SHP77 (cell line): ENCODE measurements around the gene APBA2.

ENCODE experiments used
- DNase-seq, 2 experiments: peaks; one replicate each; lab custom pipeline; 2025; lab: John Stamatoyannopoulos, UW

APBA2 gene

DNA sequence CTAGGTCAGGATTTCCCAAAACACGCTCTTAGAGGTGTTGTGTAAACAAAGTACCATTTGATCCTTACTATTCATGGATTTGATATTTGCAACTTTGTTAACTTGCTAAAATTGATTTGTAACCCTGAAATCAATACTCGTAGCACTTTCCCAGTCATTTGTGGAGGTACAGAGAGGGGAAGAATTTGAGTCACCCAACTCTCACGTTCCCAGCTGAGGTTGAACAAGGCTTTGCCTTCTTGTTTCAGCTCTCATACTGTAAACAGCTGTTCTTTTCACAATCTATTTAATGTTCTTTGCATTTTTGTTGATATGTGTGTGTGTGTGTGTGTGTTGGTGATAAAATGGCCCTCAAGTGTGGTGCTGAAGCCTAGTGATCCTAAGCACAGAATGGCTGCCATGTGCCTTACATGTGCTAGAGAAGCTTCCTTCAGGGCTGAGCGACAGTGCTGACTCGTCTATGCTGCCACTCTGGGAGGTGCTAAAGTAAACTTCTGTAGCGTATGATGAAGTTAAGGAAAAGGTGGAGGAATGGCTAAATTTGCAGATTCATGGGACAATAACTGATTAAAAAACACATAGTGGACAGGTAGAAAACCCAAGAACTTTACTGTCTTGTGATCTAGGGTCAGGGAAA, 173.2 kb downstream of the APBA2 start:
- no peak for DNase-seq

DNA sequence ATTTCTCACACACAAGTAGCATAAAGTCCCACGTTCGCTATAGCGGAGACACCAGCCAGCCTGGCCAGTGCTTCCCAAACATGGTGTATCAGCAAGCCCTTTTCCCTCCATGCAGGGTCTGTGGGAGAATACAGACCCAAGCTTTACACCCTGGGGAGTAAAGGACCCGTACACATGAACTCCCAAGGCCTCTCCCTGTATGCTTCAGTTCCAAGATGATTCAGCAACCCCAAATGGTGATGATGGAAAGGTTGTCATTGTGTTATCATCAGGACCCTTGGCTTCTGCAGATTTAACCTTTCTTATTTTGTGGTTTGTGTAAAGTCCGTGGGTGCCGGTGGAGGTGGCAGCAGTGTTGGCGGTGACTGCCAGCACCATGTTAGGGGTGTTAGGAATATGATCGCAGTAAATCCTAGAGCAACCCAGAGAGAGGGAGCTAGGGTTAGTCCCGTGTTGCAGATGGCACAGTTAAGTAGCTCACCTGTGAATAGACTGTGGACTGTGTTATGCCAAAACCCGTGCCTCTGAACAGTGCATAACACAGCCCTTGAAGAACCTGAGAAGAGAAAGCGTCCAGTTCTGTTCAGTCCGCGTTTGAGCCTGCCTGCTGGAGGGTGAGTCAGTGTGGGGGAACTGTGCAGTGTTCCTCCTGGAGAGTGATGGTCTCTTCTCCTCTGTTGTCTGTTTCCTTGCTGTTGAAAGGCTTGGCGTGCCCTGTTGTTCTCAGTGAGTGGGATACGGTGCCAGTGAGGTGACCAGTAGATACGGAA, 174.3 kb downstream of the APBA2 start:
- no peak for DNase-seq

DNA sequence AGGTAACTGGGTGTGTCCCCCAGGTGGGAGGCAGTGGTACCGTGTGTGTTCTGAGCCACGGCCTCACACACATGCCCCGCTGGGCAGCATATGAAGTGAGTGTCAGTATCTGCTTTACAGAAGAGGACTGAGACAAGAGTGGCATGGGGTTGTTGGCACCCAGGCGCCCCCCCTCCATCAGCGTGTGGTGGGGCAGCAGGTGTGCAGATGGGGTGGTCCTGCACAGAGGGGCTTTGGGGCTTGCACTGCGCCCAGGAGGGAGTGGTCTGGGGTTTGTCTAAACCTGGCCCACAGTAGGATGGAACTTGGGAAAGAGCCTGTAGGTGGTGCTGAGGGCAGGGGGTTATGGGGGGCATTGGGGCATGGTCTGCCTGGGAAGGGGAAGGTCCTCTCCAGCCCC, 176.0 kb downstream of the APBA2 start:
- DNase-seq, result no peak

DNA sequence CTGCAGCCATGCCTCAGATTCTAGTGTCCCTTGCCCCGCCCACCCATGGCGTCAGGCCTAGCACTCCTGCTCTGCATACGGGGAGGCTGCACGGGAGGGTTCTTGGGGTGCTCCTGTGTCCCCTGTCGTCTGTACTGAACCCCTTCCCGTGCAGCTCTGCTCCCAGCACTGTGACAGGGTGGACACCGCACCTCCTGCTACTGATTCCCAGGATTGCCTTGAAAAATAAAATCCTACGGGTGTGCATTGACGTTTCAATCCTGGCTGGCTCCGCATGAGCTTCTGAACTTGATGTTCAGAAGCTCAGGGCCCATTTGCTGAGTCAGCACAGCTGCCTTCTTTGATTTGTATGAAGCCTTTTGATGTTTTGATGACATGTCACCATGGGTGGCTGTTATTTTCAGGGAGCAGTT, 176.4 kb downstream of the APBA2 start:
- no peak for DNase-seq

DNA sequence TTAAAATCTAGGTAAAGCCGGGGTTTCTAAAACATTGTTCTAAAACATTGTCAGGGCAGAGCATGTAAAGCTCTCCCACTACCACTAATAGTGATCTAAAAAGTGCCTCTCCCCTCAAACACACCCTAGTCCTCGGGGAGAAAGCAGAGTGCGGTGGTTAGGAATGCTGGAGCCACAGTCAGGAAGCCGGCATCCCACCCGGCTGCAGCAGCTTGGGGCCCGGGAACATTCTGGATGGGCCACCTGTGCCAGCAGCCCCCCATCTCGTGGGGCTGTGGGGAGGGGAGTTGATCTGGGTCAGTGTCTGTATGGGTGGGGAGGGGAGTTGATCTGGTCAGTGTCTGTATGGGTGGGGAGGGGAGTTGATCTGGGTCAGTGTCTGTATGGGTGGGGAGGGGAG, 176.9 kb downstream of the APBA2 start:
- no peak for DNase-seq

DNA sequence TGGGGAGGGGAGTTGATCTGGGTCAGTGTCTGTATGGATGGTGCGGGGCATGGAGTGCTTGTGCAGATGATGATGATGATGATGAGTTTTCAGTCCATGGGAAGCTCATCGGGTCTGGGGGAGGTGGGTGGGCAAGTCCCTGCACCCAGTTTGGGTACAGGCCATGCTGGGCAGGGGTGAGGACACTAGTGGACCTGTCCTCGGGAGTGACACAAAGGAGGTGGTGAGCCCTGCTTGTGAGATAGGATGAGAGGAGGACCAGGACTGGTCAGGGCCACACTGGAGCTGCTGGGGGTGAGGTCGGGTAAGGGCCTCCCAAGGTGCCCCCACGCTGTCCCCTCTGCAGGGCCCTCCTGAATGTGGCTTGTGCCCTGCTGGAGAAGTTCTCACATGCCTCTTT, 177.9 kb downstream of the APBA2 start:
- no peak for DNase-seq

DNA sequence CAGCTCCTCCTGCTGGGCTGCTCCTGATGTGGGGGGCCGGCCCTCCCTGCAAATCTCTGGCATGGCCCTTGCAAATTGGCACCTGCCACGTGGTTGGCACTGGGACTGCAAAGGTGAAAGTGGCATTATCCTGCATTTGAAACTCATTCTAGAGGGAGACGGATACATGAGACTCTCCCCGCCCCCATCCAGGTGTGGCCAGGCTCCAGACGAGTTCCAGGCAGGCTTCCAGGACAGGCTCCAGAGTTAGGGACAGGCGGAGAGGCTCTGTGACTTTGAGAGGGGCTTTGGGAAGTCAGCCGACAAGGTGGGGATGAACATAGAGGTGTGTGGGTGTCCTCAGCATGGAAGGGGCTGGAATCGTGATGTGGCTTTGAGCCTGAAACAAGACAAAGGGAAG, 178.5 kb downstream of the APBA2 start:
- DNase-seq, result no peak

DNA sequence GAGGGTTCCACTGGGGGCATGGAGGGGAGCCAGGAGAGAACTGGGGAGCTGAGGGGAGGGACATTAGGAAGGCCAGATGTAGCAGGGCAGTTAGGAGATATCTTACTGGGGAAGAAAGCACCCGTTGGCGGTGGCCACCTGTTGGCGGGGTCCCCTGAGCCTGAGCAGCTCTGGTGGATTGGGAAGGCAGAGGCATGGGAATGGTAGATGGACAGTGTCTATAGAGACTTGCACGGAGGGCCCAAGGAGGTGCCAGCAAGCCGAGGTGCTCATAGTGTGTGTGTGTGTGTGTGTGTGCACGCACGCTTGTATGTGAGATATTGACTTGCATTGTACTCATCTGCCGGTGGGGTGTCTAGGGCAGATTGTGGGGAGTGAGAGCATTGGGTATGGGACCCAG, 179.0 kb downstream of the APBA2 start:
- no peak for DNase-seq

DNA sequence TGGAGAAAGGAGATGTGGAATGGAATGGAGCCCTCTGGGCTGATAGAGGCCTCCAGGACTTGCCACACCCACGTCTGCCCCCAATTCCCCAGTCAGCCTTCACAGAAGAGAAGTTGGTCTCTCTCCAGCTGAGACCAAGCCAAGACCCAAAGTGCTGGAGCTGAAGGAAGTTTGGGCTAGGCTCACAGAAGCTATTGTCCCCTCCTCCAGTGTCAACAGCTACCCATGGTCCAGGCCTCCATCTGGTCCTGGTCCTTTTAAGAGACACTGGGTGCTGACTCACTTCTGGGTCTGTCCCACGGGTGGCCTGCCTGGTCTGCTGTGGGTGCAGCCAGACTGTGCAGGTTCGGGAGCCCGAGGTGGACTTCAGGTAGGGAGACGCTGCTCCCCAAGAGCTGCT, 179.8 kb downstream of the APBA2 start:
- DNase-seq, result no peak

DNA sequence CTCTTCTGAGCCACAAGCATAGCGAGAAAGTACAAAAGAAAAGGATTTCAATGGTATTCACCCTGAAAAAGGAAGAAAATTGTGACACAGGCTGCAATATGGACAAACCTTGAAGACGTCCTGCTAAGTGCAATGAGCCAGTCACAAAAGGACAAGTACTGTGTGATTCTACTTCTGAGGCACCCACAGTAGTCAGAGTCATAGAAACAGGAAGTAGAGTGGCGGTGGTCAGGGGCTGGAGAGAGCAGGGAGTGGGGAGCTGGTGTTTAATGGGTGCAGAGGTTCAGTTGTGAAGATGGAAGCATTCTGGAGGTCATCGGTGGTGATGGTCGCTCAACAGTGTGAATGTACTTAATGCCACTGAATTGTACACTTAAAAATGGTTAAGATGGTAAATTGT, 180.5 kb downstream of the APBA2 start:
- DNase-seq, result no peak

DNA sequence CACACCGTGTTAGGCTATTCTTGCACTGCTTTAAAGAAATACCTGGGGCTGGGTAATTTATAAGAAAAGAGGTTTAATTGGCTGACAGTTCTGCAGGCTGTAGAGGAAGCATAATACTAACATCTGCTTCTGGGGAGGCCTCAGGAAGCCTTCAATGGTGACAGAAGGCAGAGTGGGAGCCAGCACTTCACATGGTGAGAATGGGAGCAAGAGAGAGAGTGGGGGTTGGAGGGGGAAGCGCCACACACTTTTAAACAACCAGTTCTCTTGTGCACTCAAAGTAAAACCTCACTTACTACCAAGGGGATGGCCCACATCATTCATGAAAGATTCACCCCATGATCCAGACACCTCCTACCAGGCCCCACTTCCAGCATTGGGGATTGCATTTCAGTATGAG, 181.1 kb downstream of the APBA2 start:
- no peak for DNase-seq

DNA sequence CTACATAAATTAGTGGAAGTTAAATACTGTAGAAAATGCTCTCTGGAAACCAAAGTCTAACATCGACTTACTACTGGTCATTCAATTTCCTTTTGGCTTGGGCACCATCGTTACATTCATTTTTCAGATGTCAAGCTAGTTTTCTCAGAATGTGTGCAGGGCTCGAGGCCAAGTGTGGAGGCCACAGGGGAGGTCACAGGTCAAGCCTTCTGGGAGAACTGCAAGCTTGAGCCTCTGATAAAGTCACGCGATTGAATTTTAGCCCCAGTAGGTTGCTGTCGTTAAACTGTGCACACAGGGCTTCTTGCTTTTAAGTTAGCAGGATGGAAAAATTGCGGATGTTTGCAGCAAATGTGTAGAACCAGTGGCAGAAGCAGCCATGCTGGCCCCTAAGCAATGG, 182.2 kb downstream of the APBA2 start:
- no peak for DNase-seq

DNA sequence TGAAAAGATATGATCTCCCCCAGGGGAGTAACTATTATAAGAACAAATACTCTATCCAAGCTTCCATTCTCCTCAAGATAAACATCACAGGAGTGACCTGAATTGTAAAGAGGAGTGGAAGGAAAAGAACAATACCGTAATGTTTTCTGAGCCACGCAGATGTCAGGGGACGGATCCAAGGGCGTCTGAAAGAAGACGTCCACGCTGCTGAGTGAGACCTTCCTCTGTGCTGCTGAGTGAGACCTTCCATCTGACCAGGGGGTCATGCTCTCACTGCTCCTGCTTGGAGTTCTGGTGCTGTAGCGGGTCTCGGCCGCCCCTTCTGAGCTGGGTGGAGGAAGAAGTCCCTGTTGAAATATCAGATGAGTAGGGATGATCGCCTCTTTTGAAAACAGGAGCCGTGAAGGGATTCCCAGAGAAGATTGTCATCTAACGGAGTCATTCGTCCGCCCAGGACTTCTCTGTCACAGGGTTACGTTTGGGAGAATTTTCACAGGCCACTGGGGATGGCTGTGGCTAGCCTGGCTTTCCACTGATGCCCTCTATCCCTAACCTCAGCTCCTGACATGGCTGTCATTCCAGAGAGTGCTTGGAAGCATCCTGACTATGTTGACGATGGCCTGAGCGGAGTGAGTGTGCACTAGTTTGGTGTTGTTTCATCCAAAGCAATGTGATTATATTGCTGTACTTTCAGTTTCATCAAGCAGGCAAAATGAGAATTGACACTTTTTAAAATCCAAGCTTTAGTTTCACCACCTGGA, 184.9 kb downstream of the APBA2 start:
- DNase-seq, result no peak

DNA sequence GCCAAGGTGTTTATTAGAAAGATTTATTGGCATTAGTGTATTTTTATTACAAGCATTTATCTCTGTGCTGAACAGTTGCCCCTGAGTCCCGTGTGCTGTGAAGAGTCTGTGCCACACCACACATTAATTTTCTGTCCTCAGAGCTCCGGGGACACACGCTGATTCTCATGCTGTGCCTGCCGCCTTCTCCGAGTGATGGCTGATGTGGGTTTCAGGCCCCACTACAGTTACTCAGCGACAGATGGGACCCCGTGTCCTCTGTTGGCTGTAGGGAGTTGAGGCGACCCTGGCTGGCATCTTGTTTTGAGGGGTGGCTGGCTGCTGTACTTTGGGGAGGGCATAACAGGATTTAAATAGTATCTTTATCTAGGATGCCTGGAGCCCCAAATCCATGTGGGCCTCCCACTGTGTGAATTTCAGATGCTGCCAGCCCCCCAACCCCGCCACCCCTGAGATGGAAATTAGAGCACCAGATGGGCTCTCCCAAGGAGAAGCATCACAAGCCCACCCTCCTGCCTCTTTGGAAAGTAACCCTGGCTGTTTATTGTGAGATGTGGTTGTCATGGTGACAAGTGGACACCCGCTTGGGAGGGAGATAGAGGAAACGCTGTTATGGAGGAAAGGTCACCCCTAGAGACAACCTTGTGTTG, 185.6 kb downstream of the APBA2 start:
- DNase-seq, result no peak

DNA sequence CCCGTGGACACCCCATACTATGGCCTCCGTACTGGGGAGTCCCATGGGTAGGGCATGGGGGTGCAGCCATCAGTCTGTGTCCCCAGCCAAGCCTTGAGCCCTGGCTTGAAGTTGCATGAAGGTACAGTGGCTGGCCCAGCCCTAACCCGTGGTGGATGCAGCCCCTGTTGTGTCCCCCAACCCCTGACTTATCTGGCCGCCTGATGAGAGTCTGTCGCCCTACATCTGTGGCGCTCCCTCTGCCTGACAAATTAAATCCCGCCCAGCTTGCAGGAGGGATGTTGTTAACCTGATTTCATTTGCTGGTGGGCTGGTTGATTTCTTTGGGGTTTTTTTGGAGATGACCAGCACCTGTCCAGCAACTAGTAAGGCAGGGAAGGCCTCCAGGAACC, 186.1 kb downstream of the APBA2 start:
- no peak for DNase-seq

DNA sequence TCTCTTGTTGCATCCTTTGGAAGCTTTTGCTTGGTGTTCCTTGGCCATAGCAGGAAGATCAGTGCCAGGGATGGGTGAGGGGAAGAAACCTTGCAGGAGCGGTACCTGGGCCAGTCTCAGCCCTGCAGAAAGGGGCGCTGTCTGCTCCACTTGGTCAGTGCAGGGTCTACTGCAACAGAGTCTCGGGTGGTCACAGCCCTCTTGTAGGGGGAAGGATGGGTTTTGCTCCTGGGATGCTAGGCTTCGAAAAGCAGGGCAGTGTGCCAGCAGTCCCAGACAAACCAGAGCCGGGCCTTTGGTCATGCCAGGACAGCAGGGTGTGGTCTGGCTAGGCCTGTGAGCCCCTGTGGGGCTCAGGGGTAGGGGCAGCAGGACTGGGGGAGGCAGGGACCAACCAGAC, 186.7 kb downstream of the APBA2 start:
- DNase-seq, result no peak

DNA sequence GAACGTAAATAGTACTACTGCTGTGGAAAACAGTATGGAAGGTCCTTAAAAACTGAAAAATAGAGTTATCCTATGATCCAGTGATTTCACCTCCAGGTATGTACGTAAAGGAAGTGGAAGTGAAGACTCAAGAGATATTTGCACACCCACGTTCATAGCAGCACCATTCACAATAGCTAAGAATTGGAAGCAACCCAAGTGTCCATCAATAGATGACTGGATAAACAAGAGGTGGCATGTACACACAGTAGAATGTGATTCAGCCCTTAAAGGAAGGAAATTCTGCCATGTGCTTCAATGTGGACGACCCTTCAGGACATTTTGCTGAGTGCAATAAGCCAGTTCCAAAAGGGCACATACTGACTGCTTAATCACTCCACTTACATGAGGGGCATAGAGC, 188.3 kb downstream of the APBA2 start:
- DNase-seq, result no peak

DNA sequence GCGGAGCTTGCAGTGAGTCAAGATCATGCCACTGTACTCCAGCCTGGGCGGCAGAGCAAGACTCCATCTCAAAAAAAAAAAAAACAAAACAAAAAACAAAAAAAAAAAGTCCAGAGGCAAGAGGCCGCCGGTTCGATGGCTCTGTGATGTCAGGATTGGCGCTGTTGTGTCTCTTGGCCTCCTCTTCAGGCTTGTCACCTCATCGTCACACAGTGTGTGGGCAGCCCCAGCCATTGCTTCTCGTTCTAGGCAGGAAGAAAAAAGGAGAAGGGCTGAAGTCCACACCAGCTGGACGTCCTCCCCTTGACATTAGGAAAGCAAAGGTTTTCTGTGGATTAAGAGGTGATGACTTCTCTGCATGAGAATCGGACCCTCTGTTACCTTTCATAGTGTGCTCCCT, 192.8 kb downstream of the APBA2 start:
- no peak for DNase-seq

DNA sequence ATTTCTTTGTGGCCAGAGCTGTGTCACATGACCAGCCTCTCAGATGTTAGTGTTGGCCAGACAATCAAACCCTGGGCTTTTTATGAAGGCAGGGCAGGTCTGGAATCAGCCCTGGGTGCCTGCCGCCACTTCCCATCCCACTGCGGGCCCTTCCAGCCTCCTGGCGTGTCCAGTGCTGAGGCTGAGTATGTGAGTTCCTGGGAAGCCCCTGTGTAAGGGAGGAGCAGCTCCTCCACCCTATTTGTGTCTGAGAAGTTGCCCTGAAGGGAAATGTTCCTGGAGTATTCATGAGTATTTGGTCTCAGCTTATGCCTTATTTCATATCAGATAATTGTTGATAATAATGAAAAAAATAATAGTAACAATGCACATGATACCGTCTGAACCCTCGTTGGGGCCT, 193.7 kb downstream of the APBA2 start:
- DNase-seq, result no peak

DNA sequence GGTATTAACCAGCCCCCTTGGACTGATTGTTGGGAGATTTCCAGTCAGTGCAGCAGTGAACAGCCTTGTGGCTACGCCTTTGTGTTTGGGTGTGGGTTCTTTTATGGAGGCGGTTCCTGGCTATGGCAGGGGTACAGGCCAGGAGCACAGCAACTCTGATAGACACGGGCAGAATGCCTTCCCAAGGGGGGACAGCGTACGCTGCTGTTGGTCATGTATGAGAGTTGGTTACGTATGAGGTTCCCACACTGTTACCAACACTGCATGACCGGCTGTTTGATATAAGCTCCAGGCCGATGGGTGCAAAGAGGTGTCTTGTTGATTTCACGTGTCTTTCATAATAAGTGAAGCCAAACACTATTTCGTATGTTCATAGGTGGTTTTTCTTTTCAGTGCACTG, 196.0 kb downstream of the APBA2 start:
- no peak for DNase-seq

DNA sequence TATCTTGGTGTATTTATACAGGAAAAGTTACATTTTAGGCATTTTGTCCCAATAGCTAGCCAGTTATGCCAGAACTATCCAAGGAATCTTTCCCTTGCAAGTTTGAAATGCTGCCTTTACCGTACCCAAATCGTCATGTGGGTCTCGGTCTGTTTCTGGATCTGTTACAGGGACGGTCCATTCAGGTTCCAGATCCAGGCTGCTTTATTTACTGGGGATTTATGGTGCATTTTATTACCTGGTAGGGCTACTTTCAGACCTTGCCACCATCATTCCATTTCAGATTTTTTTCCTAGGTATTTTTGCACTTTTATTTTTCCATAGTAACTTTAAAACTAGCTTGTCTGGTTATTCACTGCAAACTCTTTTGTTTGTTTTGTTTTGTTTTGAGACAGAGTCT, 197.4 kb downstream of the APBA2 start:
- DNase-seq, result no peak

DNA sequence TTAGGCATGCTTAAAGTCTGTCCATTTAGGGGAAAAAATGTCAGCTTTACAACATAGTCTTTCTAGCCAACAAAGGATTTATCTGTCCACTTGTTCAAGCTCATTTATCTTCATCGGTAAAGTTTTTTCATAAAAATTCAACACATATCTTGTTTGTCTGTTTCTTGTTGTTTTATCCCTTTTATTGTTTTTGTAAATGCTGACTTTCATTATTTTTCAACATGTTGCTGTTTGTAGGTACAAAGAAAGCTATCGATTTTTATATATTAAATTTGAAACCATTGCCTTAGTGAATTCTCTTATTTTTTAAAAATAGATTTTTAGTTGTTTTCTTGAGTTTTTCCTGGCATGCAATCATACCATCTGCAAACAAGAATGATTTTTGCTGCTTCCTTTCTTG, 198.1 kb downstream of the APBA2 start:
- DNase-seq, result no peak

DNA sequence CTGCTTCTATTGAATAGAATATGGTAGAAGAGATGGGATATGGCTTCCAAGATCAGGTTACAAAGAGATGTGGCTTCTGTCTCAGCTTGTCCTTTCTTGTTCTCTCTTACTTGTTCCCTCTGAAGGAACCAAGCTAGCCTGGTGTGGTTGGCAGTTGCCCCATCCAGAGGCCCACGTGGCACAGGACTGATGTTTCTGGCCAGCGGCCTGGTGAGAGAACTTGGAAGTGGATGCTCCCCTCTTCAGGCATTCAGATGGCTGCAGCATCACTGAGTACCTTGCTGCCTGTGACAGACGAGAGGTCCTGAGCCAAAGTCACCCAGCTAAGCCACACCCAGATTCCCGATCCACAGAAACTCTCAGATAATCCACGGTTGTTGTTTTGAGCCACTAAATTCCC, 200.2 kb downstream of the APBA2 start:
- DNase-seq, result no peak
